Inflammatory macrophage treated with lipopolysaccharide for 4 hours (primary cell): ENCODE measurements around the gene SEMA4B.
"Not testable (repeated sequence)": the region's sequence is repeated elsewhere in the genome, so short reads cannot be mapped to it uniquely, and the experiment has no call there.

Source experiments
- DNase-seq: peaks from one replicate; pipeline ENCODE4 v3.0.0-alpha.2; 2020

SEMA4B gene

DNA sequence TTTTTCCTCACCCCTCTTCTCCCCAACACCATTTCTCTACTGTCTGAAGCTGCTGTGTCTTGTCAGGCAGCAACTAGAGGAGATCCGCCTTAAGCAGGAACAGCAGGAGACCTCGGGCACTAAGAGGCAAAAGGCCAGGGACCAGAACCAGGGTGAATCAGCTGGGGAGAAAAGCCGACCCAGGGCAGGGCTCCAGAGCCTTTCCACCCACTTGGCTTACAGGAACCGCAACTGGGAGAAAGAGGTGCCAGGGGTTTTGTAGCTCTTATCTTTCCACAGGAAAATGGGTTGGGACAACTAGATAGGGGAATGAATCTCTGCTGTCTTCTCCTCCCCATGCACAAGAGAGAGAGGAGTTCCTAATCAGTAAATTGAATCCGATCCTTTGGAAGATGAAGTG, 61.3 kb downstream of the SEMA4B start:
- no peak for DNase-seq

DNA sequence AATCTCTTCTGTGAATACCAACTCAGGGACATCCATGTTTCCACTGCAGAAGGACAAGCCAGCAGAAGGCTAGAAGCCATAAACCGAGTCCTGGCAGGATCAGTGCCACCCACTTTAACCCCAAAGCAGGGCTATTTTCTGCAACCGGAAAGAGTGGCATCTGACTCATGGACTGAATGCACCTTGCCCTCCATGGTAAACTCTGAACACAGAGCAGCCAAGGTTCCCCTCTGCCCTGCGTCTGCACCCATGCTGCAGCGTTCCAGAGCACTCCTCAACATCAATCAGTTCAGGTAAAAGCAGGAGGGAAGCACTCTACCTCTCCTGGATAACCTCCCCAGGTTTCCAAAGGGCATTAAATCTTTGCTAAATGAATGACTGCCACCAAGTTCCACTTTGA, 63.5 kb downstream of the SEMA4B start:
- DNase-seq, result peak; percentile 27

- peak; percentile 91 for DNase-seq
Observed at GRCh38 chr15:90265271-90266060, 64.3 kb downstream of the SEMA4B start, which contains the start of gene NGRN. NGRN (plus strand) TSS chr15:90265672; CDS start chr15:90265713, 41 bp downstream.

DNA sequence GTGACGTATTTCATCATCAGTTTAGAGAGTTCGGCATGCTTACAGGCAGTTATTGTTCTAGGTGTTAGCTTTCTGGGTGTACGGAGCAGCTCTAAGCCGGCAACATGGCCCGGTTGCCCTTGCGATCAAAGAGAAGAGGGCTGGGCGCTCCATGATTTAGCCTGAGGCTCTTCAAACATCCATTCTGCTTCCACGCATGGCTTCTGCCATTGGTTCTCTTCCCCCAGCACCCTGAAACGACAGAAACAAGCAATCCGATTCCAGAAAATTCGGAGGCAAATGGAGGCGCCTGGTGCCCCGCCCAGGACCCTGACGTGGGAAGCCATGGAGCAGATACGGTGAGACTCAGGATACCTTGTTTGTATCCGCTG, 64.9 kb downstream of the SEMA4B start:
- DNase-seq, result peak; percentile 22

- DNase-seq, result peak; percentile 11
Observed at GRCh38 chr15:90266485-90266884, 65.4 kb downstream of the SEMA4B start.

DNA sequence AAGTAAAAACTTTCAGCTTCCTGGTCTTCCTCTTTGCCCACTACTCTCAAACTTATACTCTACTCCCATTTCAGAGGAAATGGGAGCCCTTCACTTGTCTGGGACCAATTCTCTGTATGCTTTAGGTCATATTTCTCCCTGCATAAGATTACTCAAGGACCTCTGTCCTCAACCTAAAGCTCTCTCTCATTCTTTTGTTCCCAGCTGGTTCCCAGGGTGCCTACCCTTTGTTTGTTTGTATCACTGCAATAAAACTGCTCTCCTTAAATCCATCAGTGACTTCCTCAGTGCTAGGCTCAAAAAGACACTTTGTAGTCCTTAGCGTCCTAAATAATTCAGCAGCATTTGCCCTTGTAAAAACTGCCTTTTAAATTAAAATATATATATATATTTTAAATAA, 67.3 kb downstream of the SEMA4B start:
- DNase-seq, result no peak

GRCh38 chr15:90270502-90271150, 69.5 kb downstream of the SEMA4B start:
- DNase-seq, result no peak

- DNase-seq, result no peak
Observed at GRCh38 chr15:90271459-90272166, 70.5 kb downstream of the SEMA4B start.

DNA sequence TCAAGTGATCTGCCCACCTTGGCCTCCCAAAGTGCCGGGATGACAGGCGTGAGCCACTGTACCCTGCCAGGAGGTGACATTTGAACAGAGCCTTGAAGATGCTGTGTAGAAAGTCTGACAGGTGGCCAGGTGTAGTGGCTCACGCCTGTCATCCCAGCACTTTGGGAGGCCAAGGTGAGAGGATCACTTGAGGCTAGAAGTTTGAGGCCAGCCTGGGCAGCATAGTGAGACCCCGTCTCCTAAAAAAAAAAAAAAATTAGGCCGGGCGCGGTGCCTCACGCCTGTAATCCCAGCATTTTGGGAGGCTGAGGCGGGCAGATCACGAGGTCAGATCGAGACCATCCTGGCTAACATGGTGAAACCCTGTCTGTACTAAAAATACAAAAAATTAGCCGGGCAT, 77.3 kb downstream of the SEMA4B start:
- not testable (repeated sequence) for DNase-seq
